GF-D8 (cell line): ENCODE results near the gene TP53.

Experiments used
- DNase-seq: peaks from one replicate; lab custom pipeline; 2025; lab: John Stamatoyannopoulos, UW

Gene TP53

GRCh38 chr17:7687072-7687907, at the start of gene TP53:
TSS of gene TP53 (minus strand) at chr17:7687490. CDS start at chr17:7676594, 10,896 bp downstream.
- DNase-seq, result peak; percentile 57

GRCh38 chr17:7732981-7733539, 45.8 kb upstream of the TP53 start:
- no peak for DNase-seq

- DNase-seq, result no peak
Measured at GRCh38 chr17:7729816-7730215, 42.5 kb upstream of the TP53 start.

- DNase-seq, result no peak
Measured at GRCh38 chr17:7727886-7728285, 40.6 kb upstream of the TP53 start.

GRCh38 chr17:7721612-7722011, 34.3 kb upstream of the TP53 start:
- DNase-seq, result no peak

- no peak for DNase-seq
Measured at GRCh38 chr17:7720125-7720524, 32.8 kb upstream of the TP53 start.

- no peak for DNase-seq
Measured at GRCh38 chr17:7719661-7720060, 32.4 kb upstream of the TP53 start.

GRCh38 chr17:7717756-7718350, 30.6 kb upstream of the TP53 start:
- peak; percentile 26 for DNase-seq

- DNase-seq, result no peak
Measured at GRCh38 chr17:7716901-7717755, 29.8 kb upstream of the TP53 start, which contains the start of gene DNAH2. TSS of gene DNAH2 (plus strand) at chr17:7717744. CDS start at chr17:7719735, 1,991 bp downstream.

GRCh38 chr17:7715936-7716886, 28.9 kb upstream of the TP53 start:
- no peak for DNase-seq

- no peak for DNase-seq
Measured at GRCh38 chr17:7714721-7715594, 27.7 kb upstream of the TP53 start.

- no peak for DNase-seq
Measured at GRCh38 chr17:7713782-7714181, 26.5 kb upstream of the TP53 start.

- DNase-seq, result no peak
Measured at GRCh38 chr17:7712111-7712771, 25.0 kb upstream of the TP53 start.

GRCh38 chr17:7711051-7711755, 23.9 kb upstream of the TP53 start:
- no peak for DNase-seq

GRCh38 chr17:7710301-7710700, 23.0 kb upstream of the TP53 start:
- DNase-seq, result no peak

- DNase-seq, result no peak
Measured at GRCh38 chr17:7709031-7709430, 21.7 kb upstream of the TP53 start.

- no peak for DNase-seq
Measured at GRCh38 chr17:7707858-7708750, 20.8 kb upstream of the TP53 start.

- no peak for DNase-seq
Measured at GRCh38 chr17:7707446-7707845, 20.2 kb upstream of the TP53 start.
